SH-SY5Y (cell line): ENCODE results near the gene IPO9.

ENCODE experiments used
- GATA2 ChIP-seq: IDR thresholded peaks from 2 replicates; pipeline ENCODE4 v1.6.1; 2011; ENCODE audit warnings: mild to moderate bottlenecking, low read depth, low read length
- GATA3 ChIP-seq: IDR thresholded peaks from 2 replicates; pipeline ENCODE4 v1.6.1; 2011; ENCODE audit warnings: low read depth, mild to moderate bottlenecking, low read length, moderate library complexity

DNA sequence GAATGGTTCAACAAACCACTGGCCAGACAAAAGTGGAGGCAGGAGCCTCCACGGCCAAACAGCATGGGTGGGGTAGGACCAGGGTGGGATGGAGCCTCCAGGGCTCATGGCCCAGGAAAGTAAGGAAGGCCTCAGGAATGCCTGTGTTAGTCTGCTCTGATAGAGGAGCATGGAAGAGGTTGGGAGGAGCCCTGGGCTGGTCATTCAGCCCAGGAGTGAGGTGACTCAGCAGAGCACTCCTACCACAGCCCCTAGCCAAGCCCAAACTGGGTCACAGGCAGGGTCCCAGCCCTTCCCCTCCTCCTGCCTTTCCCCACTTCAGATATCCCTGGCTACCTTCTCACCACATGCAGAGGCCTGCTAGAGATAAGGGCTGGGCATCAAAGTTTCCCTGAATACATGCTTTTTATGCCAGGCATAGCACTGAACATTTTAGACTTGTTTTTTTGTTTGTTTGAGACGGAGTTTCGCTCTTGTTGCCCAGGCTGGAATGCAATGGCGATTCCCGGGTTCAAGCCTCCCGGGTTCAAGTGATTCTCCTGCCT is 56.6 kb downstream of the IPO9 start:
- no peak for TF ChIP-seq GATA2
- TF ChIP-seq GATA3 = no peak
